NCI-H2171 treated with DMSO at 0.1 percent for 48 hours (cell line): ENCODE data around the gene PRDX1.
"Not testable (repeated sequence)": the region's sequence is repeated elsewhere in the genome, so short reads cannot be mapped to it uniquely, and the experiment has no call there.

ENCODE experiments used
- DNase-seq: peaks from one replicate; lab custom pipeline; 2025; lab: John Stamatoyannopoulos, UW

The PRDX1 gene

GRCh38 chr1:45535988-45536766 lies 14.5 kb upstream of the PRDX1 start:
- DNase-seq, result no peak

- no peak for DNase-seq
Observed at GRCh38 chr1:45531873-45532272, 10.2 kb upstream of the PRDX1 start.

GRCh38 chr1:45530632-45531135 lies 9.0 kb upstream of the PRDX1 start:
- peak; percentile 80 for DNase-seq

- DNase-seq, result no peak
Observed at GRCh38 chr1:45526135-45526644, 4.5 kb upstream of the PRDX1 start.

GRCh38 chr1:45523975-45524374 lies 2.3 kb upstream of the PRDX1 start:
- not testable (repeated sequence) for DNase-seq

GRCh38 chr1:45523516-45523915 lies 1.8 kb upstream of the PRDX1 start:
- DNase-seq, result not testable (repeated sequence)

GRCh38 chr1:45522324-45523104 lies 830 bp upstream of the PRDX1 start:
- no peak for DNase-seq

- DNase-seq, result not testable (repeated sequence)
Observed at GRCh38 chr1:45519774-45520173, 1.9 kb downstream of the PRDX1 start.

GRCh38 chr1:45518910-45519309 lies 2.8 kb downstream of the PRDX1 start:
- DNase-seq, result peak; percentile 77

- not testable (repeated sequence) for DNase-seq
Observed at GRCh38 chr1:45518366-45518765, 3.3 kb downstream of the PRDX1 start.

- no peak for DNase-seq
Observed at GRCh38 chr1:45516465-45516864, 5.2 kb downstream of the PRDX1 start.

- DNase-seq, result no peak
Observed at GRCh38 chr1:45516036-45516435, 5.6 kb downstream of the PRDX1 start.

GRCh38 chr1:45513532-45514260 lies 8.0 kb downstream of the PRDX1 start:
- DNase-seq, result not testable (repeated sequence)

GRCh38 chr1:45512641-45513054 lies 9.0 kb downstream of the PRDX1 start:
- peak; percentile 30 for DNase-seq

- DNase-seq, result no peak
Observed at GRCh38 chr1:45510972-45511527, 10.6 kb downstream of the PRDX1 start.

GRCh38 chr1:45510036-45510971 lies 11.4 kb downstream of the PRDX1 start:
- DNase-seq, result no peak

GRCh38 chr1:45508295-45509151 lies 13.2 kb downstream of the PRDX1 start:
- DNase-seq, result no peak

GRCh38 chr1:45507893-45508292 lies 13.8 kb downstream of the PRDX1 start:
- no peak for DNase-seq

- DNase-seq, result no peak
Observed at GRCh38 chr1:45507195-45507594, 14.5 kb downstream of the PRDX1 start.
